HG03066 (cell line): ENCODE measurements around the gene TEX28.
"Not testable (repeated sequence)": the region's sequence is repeated elsewhere in the genome, so short reads cannot be mapped to it uniquely, and the experiment has no call there.

Source experiments
- ATAC-seq: cut with Tn5 transposase; IDR thresholded peaks from one replicate; pipeline ENCODE4 v1.9.1; 2021; ENCODE audit warnings: low read depth; ENCODE audit not compliant: unreplicated experiment

The TEX28 gene

GRCh38 chrX:154294791-154295574 is at the start of gene TEX28:
Gene TEX28 (minus strand): TSS chrX:154295124. CDS start chrX:154292117, 3,007 bp downstream.
- ATAC-seq, result no peak

GRCh38 chrX:154343620-154344019 is 48.7 kb upstream of the TEX28 start:
- not testable (repeated sequence) for ATAC-seq

GRCh38 chrX:154343063-154343462 is 48.1 kb upstream of the TEX28 start:
- not testable (repeated sequence) for ATAC-seq

- ATAC-seq, result peak; percentile 65
Observed at GRCh38 chrX:154341399-154342298, 46.7 kb upstream of the TEX28 start.

- ATAC-seq, result no peak
Observed at GRCh38 chrX:154334496-154334895, 39.6 kb upstream of the TEX28 start.

- ATAC-seq, result peak; percentile 88
Observed at GRCh38 chrX:154333837-154334271, 38.9 kb upstream of the TEX28 start.

- ATAC-seq, result no peak
Observed at GRCh38 chrX:154333116-154333515, 38.2 kb upstream of the TEX28 start.

- ATAC-seq, result no peak
Observed at GRCh38 chrX:154332561-154332960, 37.6 kb upstream of the TEX28 start.

GRCh38 chrX:154329294-154329693 is 34.4 kb upstream of the TEX28 start:
- no peak for ATAC-seq

GRCh38 chrX:154328646-154329045 is 33.7 kb upstream of the TEX28 start:
- no peak for ATAC-seq

- no peak for ATAC-seq
Observed at GRCh38 chrX:154327038-154327820, 32.3 kb upstream of the TEX28 start.

- no peak for ATAC-seq
Observed at GRCh38 chrX:154325541-154325940, 30.6 kb upstream of the TEX28 start.

- no peak for ATAC-seq
Observed at GRCh38 chrX:154323537-154323936, 28.6 kb upstream of the TEX28 start.

- no peak for ATAC-seq
Observed at GRCh38 chrX:154322890-154323289, 28.0 kb upstream of the TEX28 start.

GRCh38 chrX:154321594-154321993 is 26.7 kb upstream of the TEX28 start:
- ATAC-seq, result no peak

- ATAC-seq, result no peak
Observed at GRCh38 chrX:154321152-154321551, 26.2 kb upstream of the TEX28 start.

GRCh38 chrX:154320406-154320805 is 25.5 kb upstream of the TEX28 start:
- no peak for ATAC-seq

GRCh38 chrX:154317391-154317995 is 22.6 kb upstream of the TEX28 start:
- ATAC-seq, result no peak

- ATAC-seq, result no peak
Observed at GRCh38 chrX:154315416-154315815, 20.5 kb upstream of the TEX28 start.

- no peak for ATAC-seq
Observed at GRCh38 chrX:154313147-154313546, 18.2 kb upstream of the TEX28 start.
